Measurements from ENCODE around the gene NR5A2.
"Not testable (repeated sequence)": the region's sequence is repeated elsewhere in the genome, so short reads cannot be mapped to it uniquely, and the experiment has no call there.

The NR5A2 gene

GRCh38 chr1:200183637-200184036, 156.1 kb downstream of the NR5A2 start:
- TF ChIP-seq CTCF (IDR thresholded peaks at IDR 0.05), result no peak
- Histone ChIP-seq H3K27me3 (ENCODE audit: control insufficient read depth, insufficient read depth, low read length) (no peaks in the 10 kb centered on the region), H3K4me2 (ENCODE audit: low read length) (no peak overlapping the region), H3K79me2 (no peaks in the 10 kb centered on the region), H2AFZ (no peak overlapping the region), H3K4me3 (ENCODE audit: low read depth, low read length) (no peak overlapping the region), H3K4me1 (no peaks in the 10 kb centered on the region), H3K9me3 (ENCODE audit: control insufficient read depth, low read length) (no peaks in the 10 kb centered on the region), H3K9ac (no peak overlapping the region), H3K36me3 (ENCODE audit: control insufficient read depth, insufficient read depth, low read length) (no peaks in the 10 kb centered on the region), H3K27ac (no peak overlapping the region)

GRCh38 chr1:200184196-200184595, 156.7 kb downstream of the NR5A2 start:
- Histone ChIP-seq H2AFZ (no peak overlapping the region), H3K27me3 (ENCODE audit: control insufficient read depth, insufficient read depth, low read length) (no peaks in the 10 kb centered on the region), H3K9me3 (ENCODE audit: control insufficient read depth, low read length) (no peaks in the 10 kb centered on the region), H3K9ac (no peak overlapping the region), H3K27ac (no peak overlapping the region), H3K4me2 (ENCODE audit: low read length) (no peak overlapping the region), H3K4me1 (no peaks in the 10 kb centered on the region), H3K79me2 (no peaks in the 10 kb centered on the region), H3K36me3 (ENCODE audit: control insufficient read depth, insufficient read depth, low read length) (no peaks in the 10 kb centered on the region), H3K4me3 (ENCODE audit: low read depth, low read length) (no peak overlapping the region)
- TF ChIP-seq CTCF (IDR thresholded peaks at IDR 0.05), result no peak

- H3K79me2 ChIP-seq; H3K36me3 ChIP-seq (ENCODE audit: control insufficient read depth, insufficient read depth, low read length); H3K4me3 ChIP-seq (ENCODE audit: low read depth, low read length); H3K9me3 ChIP-seq (ENCODE audit: control insufficient read depth, low read length); H3K27ac ChIP-seq; H2AFZ ChIP-seq; H3K4me2 ChIP-seq (ENCODE audit: low read length); H3K9ac ChIP-seq; H3K4me1 ChIP-seq; H3K27me3 ChIP-seq (ENCODE audit: control insufficient read depth, insufficient read depth, low read length): not testable (repeated sequence)
Measured at GRCh38 chr1:200185191-200185590, 157.7 kb downstream of the NR5A2 start.

GRCh38 chr1:200187332-200187731, 159.8 kb downstream of the NR5A2 start:
- H3K79me2 ChIP-seq; H3K4me2 ChIP-seq (ENCODE audit: low read length); H2AFZ ChIP-seq; H3K27ac ChIP-seq; H3K9ac ChIP-seq; H3K4me3 ChIP-seq (ENCODE audit: low read depth, low read length); H3K9me3 ChIP-seq (ENCODE audit: control insufficient read depth, low read length); H3K27me3 ChIP-seq (ENCODE audit: control insufficient read depth, insufficient read depth, low read length); H3K4me1 ChIP-seq; H3K36me3 ChIP-seq (ENCODE audit: control insufficient read depth, insufficient read depth, low read length): not testable (repeated sequence)

GRCh38 chr1:200191993-200192392, 164.5 kb downstream of the NR5A2 start:
- no peak overlapping the region for H2AFZ ChIP-seq
- H3K4me3 ChIP-seq (ENCODE audit: low read depth, low read length), result no peak overlapping the region
- H3K27me3 ChIP-seq (ENCODE audit: control insufficient read depth, insufficient read depth, low read length), result no peaks in the 10 kb centered on the region
- H3K9me3 ChIP-seq (ENCODE audit: control insufficient read depth, low read length), result no peaks in the 10 kb centered on the region
- no peaks in the 10 kb centered on the region for H3K36me3 ChIP-seq (ENCODE audit: control insufficient read depth, insufficient read depth, low read length)
- H3K79me2 ChIP-seq, result no peaks in the 10 kb centered on the region
- no peaks in the 10 kb centered on the region for H3K4me1 ChIP-seq
- H3K27ac ChIP-seq, result no peak overlapping the region
- TF ChIP-seq CTCF (IDR thresholded peaks at IDR 0.05), result no peak
- H3K4me2 ChIP-seq (ENCODE audit: low read length), result no peak overlapping the region
- H3K9ac ChIP-seq, result no peak overlapping the region

GRCh38 chr1:200194477-200194876, 167.0 kb downstream of the NR5A2 start:
- no peaks in the 10 kb centered on the region for H3K27me3 ChIP-seq (ENCODE audit: control insufficient read depth, insufficient read depth, low read length)
- H3K36me3 ChIP-seq (ENCODE audit: control insufficient read depth, insufficient read depth, low read length), result no peaks in the 10 kb centered on the region
- no peaks in the 10 kb centered on the region for H3K79me2 ChIP-seq
- no peak overlapping the region for H3K9ac ChIP-seq
- H3K27ac ChIP-seq, result no peak overlapping the region
- H3K9me3 ChIP-seq (ENCODE audit: control insufficient read depth, low read length), result no peaks in the 10 kb centered on the region
- no peak for TF ChIP-seq CTCF (IDR thresholded peaks at IDR 0.05)
- no peaks in the 10 kb centered on the region for H3K4me1 ChIP-seq
- no peak overlapping the region for H3K4me2 ChIP-seq (ENCODE audit: low read length)
- no peak overlapping the region for H3K4me3 ChIP-seq (ENCODE audit: low read depth, low read length)
- no peak overlapping the region for H2AFZ ChIP-seq

Measured in parathyroid adenoma (tissue), 2 donors.